IPS DF 19.7 (cell line): ENCODE measurements around the gene VPS13D.

Source experiments
- DNase-seq: peaks from one replicate; pipeline ENCODE4 v3.0.0-alpha.2; 2013; ENCODE audit warnings: low read depth, low spot score

Gene VPS13D

DNA sequence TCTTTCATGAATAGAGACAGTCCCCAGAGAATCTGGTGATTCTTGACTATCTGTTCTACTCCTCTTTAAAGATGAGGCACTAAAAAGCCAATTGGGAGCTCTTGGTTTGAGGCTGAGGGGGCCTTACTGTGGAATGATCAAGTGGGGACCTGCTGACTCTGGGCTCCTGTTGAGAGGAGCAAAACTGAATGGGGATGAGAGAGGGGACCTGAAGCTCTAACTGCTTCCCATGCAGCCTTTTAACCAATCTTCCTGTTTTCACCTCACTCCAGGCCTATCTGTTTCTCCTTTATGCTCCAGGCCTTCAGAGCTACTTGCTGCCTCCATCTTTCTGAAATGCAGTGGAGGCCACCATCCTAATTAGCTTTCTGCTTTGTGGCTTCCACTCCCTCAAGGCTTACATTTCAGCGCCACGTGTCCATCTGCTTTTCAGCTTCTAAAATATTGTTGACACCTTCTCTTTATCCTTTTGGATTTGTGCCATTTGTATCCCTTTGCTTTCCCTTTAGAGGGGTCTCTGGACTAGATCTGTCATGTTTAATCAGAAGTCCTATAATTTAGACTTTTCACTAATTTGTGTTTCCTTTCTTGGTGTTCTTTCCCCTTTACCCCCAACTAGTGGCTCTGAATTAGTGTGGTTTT lies 242.4 kb downstream of the VPS13D start:
- no peak for DNase-seq

DNA sequence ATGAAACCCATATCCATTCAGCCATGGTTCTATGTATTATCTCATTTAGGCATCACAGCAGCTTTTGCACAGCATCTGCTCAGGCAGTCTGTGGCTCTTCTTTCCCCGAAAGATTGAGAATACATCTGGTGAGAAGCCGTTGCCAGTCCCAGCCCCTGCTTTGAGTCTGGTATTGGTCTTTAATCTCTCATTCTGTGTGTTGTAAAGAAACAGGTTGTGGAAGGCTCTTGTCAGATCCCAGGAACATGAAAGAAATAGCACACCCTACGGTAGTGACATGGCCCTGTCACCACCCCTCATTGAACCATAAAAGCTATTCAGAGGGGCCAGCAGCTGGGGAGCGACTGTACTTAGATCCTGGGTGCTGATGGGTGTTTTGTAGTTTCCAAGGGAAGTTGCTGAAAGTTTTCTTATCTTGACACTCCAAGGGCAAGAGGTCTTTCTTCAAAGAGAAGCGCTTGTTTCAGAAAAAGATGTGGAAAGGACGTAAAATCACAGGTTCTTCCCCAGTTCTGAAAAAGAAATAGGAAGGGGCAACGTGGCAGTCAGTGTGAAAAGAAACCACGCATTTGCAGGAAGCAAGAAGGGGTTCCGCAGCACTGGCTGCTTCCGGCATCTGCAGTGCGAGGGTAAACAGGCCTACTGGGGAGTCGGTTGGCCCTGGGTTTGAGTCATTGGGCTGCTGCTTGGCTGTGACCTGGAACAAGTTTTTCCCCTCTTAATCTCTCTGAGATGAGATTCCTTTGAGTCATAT lies 243.1 kb downstream of the VPS13D start:
- DNase-seq = no peak

DNA sequence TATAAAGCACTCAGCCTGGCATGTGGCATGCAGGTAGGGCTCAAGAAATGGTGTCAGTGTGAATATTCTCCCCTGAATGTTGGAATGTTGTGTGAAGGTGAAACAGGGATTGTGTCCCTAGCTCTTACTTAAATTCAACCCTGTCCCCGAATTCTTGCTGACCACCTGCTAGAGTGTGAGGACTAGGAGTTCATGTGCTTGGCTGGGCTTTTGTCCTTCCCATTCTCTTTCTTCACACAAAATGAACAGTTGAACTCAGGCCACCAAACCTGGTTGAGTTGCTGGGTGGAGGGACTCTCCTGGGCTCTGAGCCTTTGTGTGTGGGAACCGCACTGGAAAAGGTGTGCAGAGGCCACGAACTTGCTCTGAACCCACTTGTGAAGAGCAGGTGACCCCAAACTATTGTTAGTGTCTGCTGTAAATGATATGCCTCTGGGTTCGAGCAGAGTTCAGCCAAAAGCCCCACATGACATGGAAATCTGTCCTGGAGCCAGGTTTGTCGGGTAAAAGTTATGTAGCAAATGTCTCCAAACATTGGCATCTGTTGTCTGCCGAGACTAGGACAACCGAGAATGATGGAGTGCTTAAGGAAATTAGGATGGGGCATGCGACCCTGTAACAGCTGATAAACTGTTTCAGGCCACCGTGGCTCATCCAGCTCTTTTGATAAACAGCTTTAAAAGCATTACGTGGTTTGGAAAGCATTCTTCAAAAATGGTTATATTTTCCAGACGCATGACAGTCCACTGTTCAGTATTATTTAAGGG lies 243.9 kb downstream of the VPS13D start:
- DNase-seq = no peak

DNA sequence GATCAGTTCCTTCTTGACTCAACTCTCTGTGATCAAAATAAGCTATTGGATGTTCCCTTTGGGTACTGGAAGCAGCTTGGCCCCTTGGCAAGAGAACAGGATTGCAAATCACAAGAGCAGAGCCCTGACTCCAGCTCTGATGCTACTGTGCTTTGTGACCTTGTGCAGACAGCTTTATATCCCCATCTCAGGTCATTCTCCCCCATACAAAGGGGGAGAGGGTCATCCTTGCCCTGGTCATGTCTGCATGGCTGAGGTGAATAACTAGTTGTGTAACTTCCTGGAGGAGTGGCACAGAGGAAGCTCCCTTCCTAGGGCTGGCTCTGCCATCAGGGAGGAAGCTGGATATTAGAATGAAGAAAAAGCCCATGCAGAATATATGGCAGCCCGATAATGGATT lies 245.3 kb downstream of the VPS13D start:
- no peak for DNase-seq

DNA sequence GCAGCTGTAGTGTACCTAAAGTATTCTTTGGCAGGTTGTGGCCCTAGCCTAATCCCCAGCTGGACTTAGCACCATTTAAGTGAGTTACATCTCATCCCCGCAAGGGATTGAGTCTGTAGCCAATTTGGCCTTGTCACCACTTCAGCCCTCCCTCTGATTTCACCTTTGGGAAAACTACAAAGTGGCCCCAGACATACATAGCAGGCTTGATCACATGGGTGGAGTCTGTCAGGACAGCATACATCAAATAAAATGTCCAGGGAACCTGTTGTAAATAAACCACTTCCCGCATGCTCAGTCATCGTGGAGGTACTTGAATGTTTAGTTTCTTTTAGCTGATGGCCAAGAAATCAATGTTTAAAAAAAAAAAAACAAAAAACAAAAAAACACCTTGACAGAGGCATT lies 245.7 kb downstream of the VPS13D start:
- DNase-seq = no peak

DNA sequence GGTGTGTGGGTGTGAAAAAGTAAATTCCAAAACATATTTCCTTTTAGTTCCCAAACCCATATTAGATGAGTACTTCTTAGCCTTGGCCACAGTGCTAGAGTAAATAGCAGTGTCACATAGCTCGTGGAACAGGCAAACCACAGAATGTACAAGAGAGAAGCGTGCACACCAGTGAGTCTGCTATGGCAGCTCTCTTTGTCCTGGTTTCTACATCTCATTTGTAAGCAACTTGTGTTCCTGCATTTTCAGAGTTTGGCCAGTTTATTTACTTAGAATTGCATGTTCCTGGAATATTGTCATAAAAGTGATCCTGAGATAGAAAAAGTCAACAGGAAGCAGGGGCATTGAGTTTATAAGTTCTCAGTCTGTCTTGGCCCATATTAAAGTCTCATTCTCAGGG lies 246.1 kb downstream of the VPS13D start:
- no peak for DNase-seq

DNA sequence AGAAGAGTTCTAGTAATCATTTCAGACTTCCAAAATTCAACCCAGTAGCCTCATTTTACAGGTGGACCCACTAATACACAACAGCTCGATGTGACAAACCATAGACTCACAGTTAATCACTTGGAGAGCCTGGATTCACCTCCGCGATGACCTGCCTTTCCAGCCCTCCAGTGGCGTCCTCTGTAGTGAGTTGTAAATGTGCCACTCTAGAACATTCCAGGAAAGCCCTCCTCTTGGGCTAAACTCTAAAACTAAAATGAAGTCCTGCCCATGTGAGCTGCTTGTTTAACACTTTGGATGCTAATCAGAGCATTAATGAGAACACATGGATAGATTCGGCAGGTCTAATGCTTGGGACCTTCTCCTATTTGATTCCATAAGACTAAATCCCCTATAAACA lies 247.5 kb downstream of the VPS13D start:
- DNase-seq = no peak

DNA sequence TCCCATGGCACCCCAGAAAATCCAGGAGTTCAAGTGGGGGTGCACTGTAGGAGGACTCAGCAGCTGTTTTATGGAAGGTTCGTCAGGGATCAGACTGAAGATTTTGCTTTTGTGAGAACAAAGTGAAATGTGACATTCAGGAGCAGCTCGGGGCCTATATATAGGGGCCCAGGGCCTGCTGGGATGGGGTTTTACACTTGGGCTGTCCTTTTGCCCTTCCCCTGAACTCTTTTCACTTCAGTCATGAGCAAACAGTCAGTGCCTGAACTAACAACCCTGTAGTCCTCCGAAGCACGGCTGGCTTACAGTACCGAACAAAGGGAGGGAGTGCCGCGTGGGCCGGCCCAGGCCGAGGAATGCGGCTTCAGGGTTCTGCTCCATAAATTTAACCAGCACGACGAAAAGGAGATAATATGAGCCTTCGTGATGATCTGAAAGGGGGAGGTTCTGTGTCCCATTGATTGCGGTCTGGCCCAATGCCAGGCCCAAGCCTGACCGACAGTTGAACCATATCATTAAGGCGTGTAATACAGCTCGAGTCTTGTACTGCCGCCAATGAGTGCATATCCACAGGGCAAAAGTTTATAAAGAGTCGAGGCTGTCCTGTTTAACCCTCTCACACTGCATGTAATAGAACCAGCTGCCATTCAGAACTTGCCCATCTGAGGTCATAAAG lies 248.2 kb downstream of the VPS13D start:
- DNase-seq = no peak

DNA sequence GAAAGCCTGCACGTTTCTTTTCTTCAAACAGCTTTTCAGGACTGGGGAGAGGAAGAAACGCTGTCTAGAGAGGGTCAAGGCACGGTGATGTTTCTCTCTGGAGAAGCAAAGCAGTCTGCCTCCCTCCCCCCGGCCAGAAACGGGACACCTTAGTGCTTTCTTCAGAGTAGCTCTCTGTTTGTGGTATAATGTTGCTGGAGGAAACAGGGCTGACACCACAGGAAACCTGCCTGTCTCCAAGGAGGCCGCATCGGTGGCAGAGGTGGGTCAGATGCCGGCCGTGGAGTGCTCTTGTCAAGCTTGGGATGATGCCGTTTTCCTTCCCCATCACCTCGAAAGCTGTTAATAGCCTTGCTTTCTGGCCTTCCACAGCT lies 248.8 kb downstream of the VPS13D start:
- no peak for DNase-seq

DNA sequence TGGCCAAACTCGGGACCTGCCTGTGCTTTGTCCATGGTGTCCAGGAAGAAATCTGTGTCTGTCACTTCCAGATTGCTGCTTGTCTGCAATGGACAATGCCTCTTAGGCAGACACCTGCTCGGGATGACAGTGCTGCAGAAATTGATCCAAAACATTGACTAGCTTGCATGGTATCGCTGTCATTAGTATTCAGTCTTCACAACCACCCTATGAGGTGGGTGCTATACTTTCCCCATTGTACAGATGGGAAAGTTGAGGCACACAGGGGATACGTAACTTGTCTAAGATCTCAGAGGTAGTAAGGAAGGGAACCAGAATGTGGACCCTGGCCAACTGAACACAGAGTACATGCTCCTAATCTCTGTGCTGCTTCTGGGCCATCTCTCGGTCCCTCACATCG lies 249.5 kb downstream of the VPS13D start:
- no peak for DNase-seq

DNA sequence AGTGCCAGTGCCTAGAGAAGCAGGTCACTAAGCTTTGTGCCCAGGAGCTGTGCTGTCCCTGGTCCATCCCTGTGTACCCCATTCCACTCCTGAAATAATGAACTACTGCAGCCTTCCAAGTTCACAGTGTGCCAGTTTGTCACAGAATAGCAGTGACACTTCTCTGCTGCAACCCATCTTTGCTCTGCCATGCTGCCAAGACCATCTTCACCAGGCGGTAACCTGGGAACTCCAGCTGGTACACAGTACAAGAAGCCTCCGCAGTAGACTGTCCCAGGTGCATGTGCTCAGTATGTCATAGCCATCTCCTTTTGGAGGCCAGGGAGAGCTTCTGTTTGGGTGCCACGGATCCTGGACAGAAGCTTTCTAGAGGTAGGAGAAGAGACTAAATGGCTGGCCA lies 250.2 kb downstream of the VPS13D start:
- DNase-seq = no peak

DNA sequence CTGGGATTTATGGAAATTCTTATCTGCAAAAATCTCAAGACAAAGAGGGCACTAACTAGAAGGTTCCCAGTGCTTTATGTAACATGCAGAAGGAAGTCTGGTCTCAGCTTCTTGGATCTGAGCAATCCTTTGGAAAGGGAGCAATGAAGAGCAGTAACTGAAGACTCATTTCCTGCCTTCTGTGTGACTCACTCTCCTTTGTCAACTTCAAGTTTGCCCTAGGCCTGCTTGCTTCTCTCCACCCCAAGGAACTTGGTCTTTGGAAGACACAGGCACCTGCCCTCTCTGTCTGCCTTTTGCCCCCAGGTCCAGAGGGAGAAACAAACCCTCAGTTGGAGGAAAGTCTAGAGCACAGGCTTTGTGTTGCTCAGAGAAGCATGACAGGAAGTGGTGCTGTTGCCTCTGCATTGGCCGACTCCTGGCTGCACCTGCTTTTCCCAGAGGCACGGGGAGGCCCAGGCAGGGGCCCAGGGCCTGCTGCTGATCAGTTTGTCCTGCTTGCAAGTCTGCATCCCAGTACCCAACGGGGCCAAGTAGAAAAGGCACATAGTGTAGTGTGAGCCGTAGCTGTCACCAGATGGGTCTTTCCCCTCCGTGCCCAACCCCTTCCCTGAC lies 251.0 kb downstream of the VPS13D start:
- no peak for DNase-seq

DNA sequence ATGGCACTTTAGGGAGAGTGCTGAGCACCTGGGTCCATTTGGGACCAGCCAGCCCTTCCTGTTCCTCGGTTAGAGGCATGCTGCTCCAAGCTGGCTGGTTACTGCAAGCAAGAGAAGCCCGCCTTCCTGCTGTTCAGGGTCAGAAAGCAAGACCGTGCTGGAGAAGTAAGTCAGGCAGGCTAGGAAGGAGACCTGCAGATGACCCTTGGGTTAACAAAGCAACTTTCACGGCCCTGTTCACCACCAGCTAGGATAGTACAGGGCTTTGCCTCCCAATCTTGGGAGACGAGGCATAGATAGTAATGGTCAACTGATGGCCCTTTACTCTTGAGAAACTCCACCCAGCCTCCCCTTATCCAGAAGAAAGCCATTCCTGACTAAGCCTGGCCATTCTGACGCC lies 252.1 kb downstream of the VPS13D start:
- DNase-seq = no peak

DNA sequence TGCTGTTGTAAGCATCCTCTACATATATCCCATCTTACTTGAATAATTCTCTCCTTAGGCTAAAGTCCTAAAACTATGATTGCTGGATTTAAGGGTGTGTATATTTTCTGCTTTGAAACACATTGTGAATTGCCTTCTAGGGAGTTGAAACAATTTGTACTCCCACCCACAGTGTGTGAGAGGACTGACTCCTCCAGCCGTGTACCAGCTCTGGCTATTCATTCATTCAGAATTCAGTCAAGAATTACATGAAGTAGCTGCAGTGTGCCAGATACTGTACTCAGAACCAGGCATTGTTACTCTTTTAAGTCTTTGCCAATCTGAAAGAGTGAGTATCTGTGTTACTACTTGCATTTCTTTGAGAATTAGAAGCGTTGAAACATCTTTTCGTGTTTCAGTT lies 253.2 kb downstream of the VPS13D start:
- DNase-seq = no peak

DNA sequence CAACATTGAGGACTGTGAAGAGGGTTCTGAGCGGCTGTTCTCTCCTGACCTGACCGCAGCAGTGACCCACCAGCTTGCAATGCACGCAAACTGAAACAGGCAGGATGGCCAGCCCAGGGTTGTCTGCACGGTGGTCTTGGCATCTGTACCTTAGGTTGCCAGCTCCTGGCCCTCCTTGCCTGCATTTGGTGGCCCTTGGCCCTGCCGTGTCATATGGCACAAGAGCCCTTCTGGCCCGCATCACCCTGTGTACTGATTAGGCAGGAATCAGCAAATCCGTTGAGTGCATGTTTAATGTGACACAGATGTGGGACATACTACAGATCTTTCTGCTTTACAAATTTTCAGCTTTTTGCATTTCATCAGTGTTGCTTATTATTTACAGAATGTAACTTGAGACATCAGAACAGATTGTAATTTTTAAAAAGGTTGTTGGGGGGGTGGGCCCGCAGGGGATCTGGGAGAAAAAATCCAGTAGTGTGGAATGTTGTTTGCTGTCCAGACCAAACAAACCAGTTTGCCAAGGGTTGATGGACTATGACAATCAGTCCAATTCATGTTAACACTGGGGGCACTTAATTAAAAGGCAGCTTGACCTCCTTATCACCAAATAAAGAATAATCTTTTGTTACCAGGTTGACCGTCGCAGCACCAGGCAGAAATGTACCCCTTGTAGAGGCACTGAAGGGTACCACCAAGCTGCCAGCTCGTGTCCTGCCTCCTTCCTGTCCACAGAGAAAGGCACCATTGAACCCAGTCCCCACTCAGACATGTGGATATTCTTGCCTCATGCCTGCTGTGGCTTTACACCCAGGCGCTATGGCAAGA lies 255.6 kb downstream of the VPS13D start:
- DNase-seq = no peak

DNA sequence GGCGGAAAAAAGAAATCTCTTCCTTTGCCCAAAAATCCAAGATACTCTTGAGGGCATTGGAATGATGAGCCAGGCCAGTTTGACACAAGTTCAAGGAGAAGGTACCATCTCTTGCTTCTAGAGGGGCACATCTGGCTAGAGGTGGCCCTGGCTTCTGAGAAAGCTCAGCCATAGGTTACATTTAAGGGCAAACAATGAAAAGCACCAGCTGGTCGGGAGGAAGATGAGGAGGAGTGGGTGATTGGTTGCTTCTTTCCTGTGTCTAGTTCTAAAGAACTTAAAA lies 256.2 kb downstream of the VPS13D start:
- no peak for DNase-seq

DNA sequence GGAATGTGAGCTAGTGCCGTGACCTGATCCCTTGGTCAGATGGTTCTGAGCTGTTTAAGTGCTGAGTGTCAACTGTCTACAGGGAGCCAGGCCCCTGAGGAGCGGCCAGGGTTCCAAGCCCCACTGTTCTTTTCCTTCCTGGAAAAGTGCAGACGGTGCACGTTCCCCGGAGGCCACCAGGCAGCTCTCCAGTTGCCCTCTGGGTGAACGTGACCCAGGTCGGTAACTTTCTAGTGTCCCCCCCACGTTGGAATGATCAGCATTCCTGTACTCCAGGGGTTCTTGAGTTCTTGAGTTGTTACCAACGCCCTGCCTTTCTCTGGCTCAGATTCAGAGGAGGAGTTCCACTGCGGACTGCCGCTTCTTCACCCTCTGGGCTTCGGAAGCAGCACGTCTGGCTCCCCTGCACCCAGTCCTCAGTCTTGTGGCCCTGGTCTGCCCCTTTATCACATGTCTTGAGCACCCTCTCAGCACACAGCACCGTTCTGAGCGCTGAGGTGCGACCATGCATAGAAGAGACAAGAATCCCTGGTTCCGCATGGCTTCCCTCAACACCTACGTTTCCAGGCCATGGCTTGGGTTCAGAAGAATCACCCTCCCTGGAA lies 256.7 kb downstream of the VPS13D start:
- no peak for DNase-seq

DNA sequence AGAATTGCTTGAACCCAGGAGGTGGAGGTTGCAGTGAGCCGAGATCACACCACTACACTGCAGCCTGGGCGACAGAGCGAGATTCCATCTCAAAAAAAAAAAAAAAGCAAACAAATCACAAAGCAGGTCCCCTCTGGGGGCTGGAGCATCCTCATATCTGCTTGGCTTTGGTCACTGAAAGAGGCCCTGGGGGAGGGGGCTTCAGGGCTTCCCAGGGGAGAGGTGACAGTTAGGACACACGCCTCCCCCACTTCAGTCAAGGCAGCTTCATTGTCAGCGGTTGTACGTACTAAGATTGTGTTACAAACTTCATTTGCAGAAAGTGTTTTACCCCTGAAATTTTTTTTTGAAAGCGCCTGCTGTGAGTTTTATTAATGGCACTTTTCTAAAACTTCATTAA lies 257.7 kb downstream of the VPS13D start:
- DNase-seq = no peak

DNA sequence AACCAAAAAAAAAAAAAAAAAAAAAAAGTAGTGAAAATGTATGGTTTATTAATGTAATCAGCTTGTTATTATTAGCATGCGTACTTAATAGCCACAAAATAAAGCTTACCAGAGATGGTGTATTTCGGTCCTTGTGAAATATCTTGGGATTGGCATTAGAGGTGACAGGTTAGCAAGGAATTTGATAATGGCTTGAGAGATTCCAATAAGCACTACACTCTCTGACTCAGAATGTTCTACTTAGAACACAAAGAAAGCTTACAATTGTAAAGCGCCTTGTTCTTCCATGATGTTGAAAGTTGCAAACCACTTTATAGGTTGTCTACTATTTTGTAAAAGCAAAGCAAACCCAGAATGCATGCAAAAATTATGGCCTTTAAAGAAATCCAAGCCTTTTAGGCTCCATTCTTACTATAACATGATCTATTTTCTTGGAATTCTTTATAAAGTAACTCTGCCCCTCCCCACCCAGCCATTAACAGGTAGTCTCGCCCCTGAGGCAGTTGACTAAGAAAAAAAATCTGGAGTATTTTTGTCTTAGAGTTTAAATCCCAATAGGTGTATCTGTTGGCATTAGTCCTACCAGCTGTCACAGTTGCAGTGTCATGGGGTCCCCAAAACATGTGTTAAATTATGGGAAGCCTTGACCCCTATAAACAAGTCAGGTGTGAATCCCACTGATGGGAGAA lies 259.0 kb downstream of the VPS13D start:
- DNase-seq = no peak

DNA sequence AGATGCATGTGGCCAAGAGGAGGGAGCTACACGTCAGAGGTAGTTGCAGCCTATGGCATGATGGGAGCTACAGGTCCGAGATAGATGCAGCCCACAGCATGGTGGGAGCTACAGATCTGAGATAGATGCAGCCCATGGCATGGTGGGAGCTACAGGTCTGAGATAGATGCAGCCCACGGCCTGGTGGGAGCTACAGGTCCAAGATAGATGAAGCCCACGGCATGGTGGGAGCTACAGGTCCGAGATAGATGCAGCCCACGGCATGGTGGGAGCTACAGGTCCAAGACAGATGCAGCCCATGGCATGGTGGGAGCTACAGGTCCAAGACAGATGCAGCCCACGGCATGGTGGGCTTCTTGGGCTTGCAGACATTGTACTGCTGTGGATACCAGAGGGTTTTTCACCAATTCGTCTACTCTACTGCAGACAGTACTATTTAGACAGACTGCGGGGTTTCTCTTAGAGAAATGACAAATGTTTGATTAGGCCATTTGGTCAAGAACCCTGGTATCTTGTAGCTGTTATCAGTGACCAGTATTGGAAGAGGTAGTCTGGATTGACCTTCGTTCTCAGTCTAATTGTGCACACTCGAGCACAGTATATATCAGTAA lies 260.8 kb downstream of the VPS13D start:
- DNase-seq = peak; percentile 71
